ENCODE results near the gene PRSS53. TPM values are rescaled to one million over a fixed set of nuclear protein-coding genes. Genes with fewer than 3 reads are reported as not detected.

The PRSS53 gene
- total RNA-seq, 1 experiment from 2014 or later = 7.7 TPM

GRCh38 chr16:31099860-31100638, 11.3 kb upstream of the PRSS53 start:
- TF ChIP-seq CTCF (conservative IDR thresholded peaks at IDR 0.05) = no peak
- H2AFZ ChIP-seq = no peak overlapping the region
- DNase-seq = no peak
- intact Hi-C loops (cut with micrococcal nuclease; ENCODE audit: unreplicated experiment) = loop anchor here (10.0 kb wide), 1 partner anchor 285 kb away; no protein-coding TSS in a partner anchor
- no peak overlapping the region for H3K4me2 ChIP-seq
- H3K36me3 ChIP-seq (ENCODE audit: low read depth) = no peaks in the 10 kb centered on the region
- CTCF ChIA-PET = interaction anchor here (0.7 kb wide), 1 partner anchor 274 kb away, joined by 4 read pairs; no protein-coding TSS in a partner anchor
- H3K79me2 ChIP-seq (ENCODE audit: low read depth) = no peaks in the 10 kb centered on the region
- no peaks in the 10 kb centered on the region for H3K4me1 ChIP-seq (replicated peaks; ENCODE audit: insufficient read depth)
- H4K20me1 ChIP-seq (ENCODE audit: insufficient read depth) = no peaks in the 10 kb centered on the region
- H3K9me2 ChIP-seq (ENCODE audit: insufficient read depth) = no peaks in the 10 kb centered on the region
- no peak overlapping the region for H3K4me3 ChIP-seq
- H3K27ac ChIP-seq = no peak overlapping the region
- no peaks in the 10 kb centered on the region for H3K9me3 ChIP-seq (ENCODE audit: insufficient read depth, low read depth)
- peaks cover 27% of the 10 kb centered on the region; the same call in 1 of the 2 replicates for H3F3A ChIP-seq (ENCODE audit: insufficient read depth, low read depth)
- no peaks in the 10 kb centered on the region for H3K27me3 ChIP-seq (ENCODE audit: insufficient read depth, low read depth)
- POLR2A ChIA-PET (ENCODE audit: unreplicated experiment) = interaction anchor here (0.6 kb wide), 1 partner anchor 15 kb away, joined by 3 read pairs; no protein-coding TSS in a partner anchor
- BruUV-seq (replicated peaks) = no TSS peak

- no peaks in the 10 kb centered on the region for H3K27me3 ChIP-seq (ENCODE audit: insufficient read depth, low read depth)
- ChIA-PET CTCF (interaction anchor here (0.7 to 1.5 kb wide), 2 partner anchors 63 to 109 kb away, joined by 4 to 5 read pairs; partner anchors contain the start of gene HSD3B7), POLR2A (ENCODE audit: unreplicated experiment) (interaction anchor here (0.8 kb wide), 1 partner anchor 23 kb away, joined by 5 read pairs; the partner anchor contains the start of gene KAT8)
- intact Hi-C loops (cut with micrococcal nuclease; ENCODE audit: unreplicated experiment) = loop anchor here (1.0 to 10.0 kb wide), 5 partner anchors 23 to 290 kb away; partner anchors contain the start of genes HSD3B7, KAT8 and STX4
- peak within 1 kb of the TSS; percentile 71 for H3K4me3 ChIP-seq
- no TSS peak for BruUV-seq (replicated peaks)
- no peaks in the 10 kb centered on the region for H3K9me2 ChIP-seq (ENCODE audit: insufficient read depth)
- peak within 1 kb of the TSS; percentile 35 for H3K27ac ChIP-seq
- no peaks in the 10 kb centered on the region for H4K20me1 ChIP-seq (ENCODE audit: insufficient read depth)
- H3K4me2 ChIP-seq = peak within 1 kb of the TSS; percentile 90
- 0 out of 2 replicates have a peak, but pooled peaks cover 3% of the 10 kb centered on the region for H3K4me1 ChIP-seq (replicated peaks; ENCODE audit: insufficient read depth)
- TF ChIP-seq CTCF (conservative IDR thresholded peaks at IDR 0.05) (no peak), EZH2 (IDR thresholded peaks at IDR 0.05; ENCODE audit: low read depth) (no peak)
- peaks cover 4% of the 10 kb centered on the region; the same call in 1 of the 2 replicates for H3K79me2 ChIP-seq (ENCODE audit: low read depth)
- H3K36me3 ChIP-seq (ENCODE audit: low read depth) = no peaks in the 10 kb centered on the region
- H2AFZ ChIP-seq = peak within 1 kb of the TSS; percentile 97
- peak; percentile 97 to 99 for DNase-seq
- H3K9me3 ChIP-seq (ENCODE audit: insufficient read depth, low read depth) = no peaks in the 10 kb centered on the region
- H3F3A ChIP-seq (ENCODE audit: insufficient read depth, low read depth) = peaks cover 24% of the 10 kb centered on the region
Measured at GRCh38 chr16:31094424-31095120, 5.8 kb upstream of the PRSS53 start, which contains the start of gene VKORC1. TSS of gene VKORC1 (minus strand) at chr16:31094797. CDS start at chr16:31094729, 68 bp downstream.

GRCh38 chr16:31094088-31094423, 5.3 kb upstream of the PRSS53 start:
- Histone ChIP-seq H3K4me2 (peak overlapping the region; percentile 90), H4K20me1 (ENCODE audit: insufficient read depth) (no peaks in the 10 kb centered on the region), H3F3A (ENCODE audit: insufficient read depth, low read depth) (peaks cover 24% of the 10 kb centered on the region), H3K79me2 (ENCODE audit: low read depth) (peaks cover 4% of the 10 kb centered on the region; the same call in 1 of the 2 replicates), H3K36me3 (ENCODE audit: low read depth) (no peaks in the 10 kb centered on the region), H3K27ac (peak overlapping the region; percentile 35), H2AFZ (peak overlapping the region; percentile 97), H3K4me1 (replicated peaks; ENCODE audit: insufficient read depth) (0 out of 2 replicates have a peak, but pooled peaks cover 3% of the 10 kb centered on the region), H3K9me3 (ENCODE audit: insufficient read depth, low read depth) (no peaks in the 10 kb centered on the region), H3K9me2 (ENCODE audit: insufficient read depth) (no peaks in the 10 kb centered on the region), H3K27me3 (ENCODE audit: insufficient read depth, low read depth) (no peaks in the 10 kb centered on the region), H3K4me3 (peak overlapping the region; percentile 71)
- DNase-seq = peak in 1 of 2 experiments; percentile 26
- intact Hi-C loops (cut with micrococcal nuclease; ENCODE audit: unreplicated experiment) = loop anchor here (1.0 to 10.0 kb wide), 5 partner anchors 23 to 291 kb away; partner anchors contain the start of genes HSD3B7, KAT8 and STX4
- ChIA-PET POLR2A (ENCODE audit: unreplicated experiment) (interaction anchor here (0.8 kb wide), 1 partner anchor 24 kb away, joined by 5 read pairs; the partner anchor contains the start of gene KAT8), CTCF (interaction anchor here (1.5 kb wide), 1 partner anchor 109 kb away, joined by 5 read pairs; the partner anchor contains the start of gene HSD3B7)
- TF ChIP-seq CTCF (conservative IDR thresholded peaks at IDR 0.05) = no peak
- no peak for TF ChIP-seq EZH2 (IDR thresholded peaks at IDR 0.05; ENCODE audit: low read depth)
- no TSS peak for BruUV-seq (replicated peaks)
